Memory B cell (primary cell): ENCODE measurements around the gene LSAMP.
"Not testable (repeated sequence)": the region's sequence is repeated elsewhere in the genome, so short reads cannot be mapped to it uniquely, and the experiment has no call there.

Experiments used
- ATAC-seq: fragments of 150-1000 bp; cut with Tn5 transposase; 2 replicates; pipeline ENCODE4 v1.10.0; 2021; ENCODE audit warnings: low read depth, mild to moderate bottlenecking, moderate library complexity
- DNase-seq, 2 donors: peaks; one replicate each; pipeline ENCODE4 v3.0.0; 2022; ENCODE audit warnings: low spot score in 2 of 2
- H3K27ac Mint-ChIP-seq: one replicate; pipeline ENCODE4 v1.8.0; 2022; ENCODE audit warnings: mild to moderate bottlenecking, moderate library complexity, mixed read lengths
- H3K27me3 Mint-ChIP-seq: one replicate; pipeline ENCODE4 v1.8.0; 2022; ENCODE audit warnings: mixed read lengths
- H3K36me3 Mint-ChIP-seq: one replicate; pipeline ENCODE4 v1.8.0; 2022; ENCODE audit warnings: mild to moderate bottlenecking, mixed read lengths
- H3K4me1 Mint-ChIP-seq: one replicate; pipeline ENCODE4 v1.8.0; 2022; ENCODE audit warnings: mixed read lengths
- H3K4me3 Mint-ChIP-seq: one replicate; pipeline ENCODE4 v1.8.0; 2022; ENCODE audit warnings: mild to moderate bottlenecking, moderate library complexity, mixed read lengths
- H3K9me3 Mint-ChIP-seq: one replicate; pipeline ENCODE4 v1.8.0; 2022; ENCODE audit warnings: mixed read lengths

LSAMP gene

DNA sequence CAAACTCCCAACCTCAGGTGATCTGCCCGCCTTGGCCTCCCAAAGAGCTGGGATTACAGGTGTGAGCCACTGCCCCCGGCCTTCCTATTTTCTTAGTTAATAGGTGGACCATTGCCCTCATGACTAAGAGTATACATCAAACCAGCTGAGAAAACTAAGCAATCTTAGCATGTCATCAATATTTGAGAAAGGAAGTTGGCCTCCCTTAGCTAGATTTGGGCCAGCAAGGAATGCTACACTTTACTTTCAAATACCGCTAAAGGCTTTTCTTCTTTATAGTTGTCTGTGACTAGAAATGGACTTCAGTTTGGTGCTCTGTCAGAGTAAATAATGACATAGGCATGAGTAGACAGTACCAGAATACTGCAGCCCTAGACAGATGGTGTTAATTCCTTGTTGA lies 622.7 kb downstream of the LSAMP start:
- no peak overlapping the region for H3K4me3 Mint-ChIP-seq
- H3K36me3 Mint-ChIP-seq = no peaks in the 10 kb centered on the region
- ATAC-seq = no peak
- no peak overlapping the region for H3K27ac Mint-ChIP-seq
- H3K27me3 Mint-ChIP-seq = peaks cover under 1% of the 10 kb centered on the region
- H3K4me1 Mint-ChIP-seq = no peaks in the 10 kb centered on the region
- DNase-seq = no peak
- no peaks in the 10 kb centered on the region for H3K9me3 Mint-ChIP-seq

DNA sequence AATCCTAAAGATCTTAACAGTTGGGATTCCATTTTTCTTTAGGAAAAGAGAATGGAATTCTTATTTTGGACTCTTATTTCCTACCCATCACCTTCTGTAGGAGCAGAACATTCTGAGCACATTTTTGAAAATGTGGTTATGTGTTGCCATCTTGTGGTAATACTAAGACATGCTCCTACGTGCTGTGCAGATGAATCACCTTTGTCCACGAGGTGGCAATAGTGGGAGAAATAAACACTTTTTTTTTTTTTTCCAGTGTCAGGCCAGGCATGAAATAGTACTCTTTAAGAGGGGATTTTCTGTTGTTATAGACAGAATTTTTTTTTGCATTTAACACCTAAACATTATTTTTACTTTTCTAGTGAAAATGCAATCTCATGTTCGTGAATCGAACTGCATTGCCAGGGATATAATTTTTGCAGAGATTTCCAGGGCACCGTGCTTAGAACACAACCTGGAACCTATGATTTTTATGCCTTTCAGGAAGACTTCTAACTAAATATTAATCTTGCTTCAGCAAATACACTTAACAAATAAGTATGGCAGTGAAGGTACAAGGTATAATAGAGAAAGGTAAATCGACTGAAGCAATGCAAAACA lies 625.4 kb downstream of the LSAMP start:
- Mint-ChIP-seq H3K4me1 (no peaks in the 10 kb centered on the region), H3K27me3 (no peaks in the 10 kb centered on the region), H3K4me3 (no peak overlapping the region), H3K36me3 (no peaks in the 10 kb centered on the region), H3K9me3 (no peaks in the 10 kb centered on the region), H3K27ac (no peak overlapping the region)
- DNase-seq = peak; percentile 29 to 51
- ATAC-seq = peak; percentile 91

DNA sequence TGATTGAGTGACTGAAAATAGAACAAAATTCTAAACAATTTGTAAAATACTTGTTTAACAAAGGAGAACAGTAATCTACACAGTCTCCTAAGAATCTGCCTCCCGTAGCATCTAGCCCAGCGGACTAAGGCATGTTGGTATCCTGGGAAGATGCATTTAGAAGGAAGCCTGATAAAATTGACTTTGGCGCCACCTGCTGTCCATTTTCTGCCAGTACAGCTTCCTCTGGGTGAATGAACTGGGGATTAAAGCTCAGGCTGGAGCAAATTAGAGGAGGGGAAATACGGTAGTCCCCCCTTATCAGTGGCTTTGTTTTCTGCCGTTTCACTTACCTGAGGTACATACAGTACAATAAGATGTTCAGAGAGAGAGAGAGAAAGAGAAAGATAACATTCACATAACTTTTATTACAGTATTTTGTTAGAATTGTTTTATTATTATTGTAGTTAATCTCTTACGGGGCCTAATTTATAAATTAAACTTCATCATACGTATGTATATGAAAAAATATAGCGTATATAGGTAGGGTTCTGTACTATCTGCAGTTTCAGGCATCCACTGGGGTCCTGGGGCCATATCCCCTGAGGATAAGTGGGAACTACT lies 630.4 kb downstream of the LSAMP start:
- H3K9me3 Mint-ChIP-seq = no peaks in the 10 kb centered on the region
- H3K27me3 Mint-ChIP-seq = peaks cover 3% of the 10 kb centered on the region
- ATAC-seq (peak; percentile 63), DNase-seq (peak; percentile 59 to 66)
- no peaks in the 10 kb centered on the region for H3K4me1 Mint-ChIP-seq
- no peak overlapping the region for H3K27ac Mint-ChIP-seq
- no peaks in the 10 kb centered on the region for H3K36me3 Mint-ChIP-seq
- H3K4me3 Mint-ChIP-seq = no peak overlapping the region

DNA sequence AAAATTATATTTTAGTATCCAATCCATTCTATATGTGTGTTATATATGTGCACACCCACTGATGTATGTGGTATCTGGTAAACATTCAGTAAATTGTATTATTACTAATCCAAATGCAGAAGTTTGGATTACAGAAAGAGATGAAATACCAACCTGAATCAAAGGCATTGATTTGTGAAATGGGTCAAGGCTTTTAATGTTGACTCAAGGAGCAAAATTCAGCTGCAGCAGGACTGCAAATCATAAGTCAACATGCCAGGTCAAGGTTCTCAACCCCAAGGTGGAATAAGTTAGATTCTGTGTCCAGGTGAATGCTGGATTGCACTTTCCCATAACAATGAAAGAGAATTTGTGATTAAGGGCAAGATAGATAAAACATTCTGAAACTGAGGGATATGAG lies 631.3 kb downstream of the LSAMP start:
- peaks cover 9% of the 10 kb centered on the region for H3K27me3 Mint-ChIP-seq
- H3K27ac Mint-ChIP-seq = no peak overlapping the region
- no peaks in the 10 kb centered on the region for H3K9me3 Mint-ChIP-seq
- H3K4me1 Mint-ChIP-seq = no peaks in the 10 kb centered on the region
- no peak for ATAC-seq
- no peak for DNase-seq
- no peaks in the 10 kb centered on the region for H3K36me3 Mint-ChIP-seq
- no peak overlapping the region for H3K4me3 Mint-ChIP-seq

DNA sequence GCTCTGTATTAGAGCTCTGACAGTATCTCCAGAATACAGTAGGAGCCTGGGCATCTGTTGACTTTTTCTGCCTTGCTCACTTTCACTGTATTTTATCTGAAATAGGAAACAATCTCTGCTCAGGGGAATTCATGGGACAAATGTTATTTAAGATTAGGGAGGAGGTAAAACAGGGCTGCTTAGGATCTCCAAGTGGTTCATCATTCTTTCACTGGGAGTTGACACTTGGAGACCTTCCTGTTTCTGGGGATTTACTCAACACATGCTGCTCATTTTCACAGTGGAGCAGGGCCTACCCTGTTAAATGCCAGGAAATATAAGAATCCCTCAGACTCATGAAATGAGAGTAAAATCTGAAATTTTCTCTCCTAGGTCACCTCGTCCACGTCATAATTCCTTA lies 636.5 kb downstream of the LSAMP start:
- H3K36me3 Mint-ChIP-seq = no peaks in the 10 kb centered on the region
- no peak for ATAC-seq

DNA sequence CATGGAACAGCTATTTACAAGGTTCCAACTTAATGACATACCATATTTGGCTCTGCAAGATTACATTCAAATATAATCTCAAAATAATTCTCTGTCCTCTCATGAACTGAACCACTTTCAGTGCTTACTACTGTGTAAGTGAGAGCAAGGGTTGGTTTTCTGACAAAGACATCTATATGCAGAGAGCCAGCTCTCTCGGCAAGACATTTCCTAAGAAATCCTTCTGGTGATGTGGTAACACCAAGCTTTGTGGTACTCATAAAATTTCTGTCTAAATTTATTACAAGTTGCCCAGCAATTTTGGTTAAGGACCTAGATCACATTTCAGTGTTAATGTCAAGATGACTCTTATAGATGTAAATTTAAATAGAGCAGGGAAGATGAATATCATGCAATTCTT lies 637.0 kb downstream of the LSAMP start:
- Mint-ChIP-seq H3K27me3 (peaks cover 11% of the 10 kb centered on the region), H3K9me3 (no peaks in the 10 kb centered on the region)
- no peak for ATAC-seq

More for the DNA sequence above, 636.5 kb downstream of the LSAMP start:
- Mint-ChIP-seq H3K4me1 (no peaks in the 10 kb centered on the region), H3K9me3 (no peaks in the 10 kb centered on the region), H3K27ac (no peak overlapping the region), H3K27me3 (peaks cover 11% of the 10 kb centered on the region), H3K4me3 (no peak overlapping the region)
- no peak for DNase-seq

DNA sequence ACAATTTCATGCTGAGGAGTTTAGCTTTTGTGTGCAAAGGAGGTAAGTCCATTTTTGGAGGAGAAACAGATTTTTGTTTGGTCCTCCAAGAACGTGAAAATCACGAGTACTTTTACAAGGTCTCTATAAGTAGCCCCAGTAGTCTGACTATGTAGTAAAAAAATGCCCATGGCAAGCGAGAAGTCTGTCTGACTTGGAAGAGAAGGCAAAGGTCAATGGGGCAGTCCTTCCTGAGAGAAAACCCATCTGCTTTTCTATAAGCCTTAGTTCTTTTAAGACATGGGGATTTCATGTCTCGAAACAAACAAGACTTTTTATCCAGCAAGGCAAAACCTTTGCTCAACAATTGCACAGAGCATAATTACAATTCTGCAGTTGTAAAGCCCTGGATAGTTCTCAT lies 638.8 kb downstream of the LSAMP start:
- Mint-ChIP-seq H3K27ac (no peak overlapping the region), H3K4me1 (no peaks in the 10 kb centered on the region), H3K36me3 (no peaks in the 10 kb centered on the region), H3K27me3 (peaks cover 15% of the 10 kb centered on the region), H3K4me3 (no peak overlapping the region), H3K9me3 (no peaks in the 10 kb centered on the region)
- DNase-seq (no peak), ATAC-seq (no peak)

More for the DNA sequence above, 637.0 kb downstream of the LSAMP start:
- no peak overlapping the region for H3K27ac Mint-ChIP-seq
- no peaks in the 10 kb centered on the region for H3K36me3 Mint-ChIP-seq
- no peak overlapping the region for H3K4me3 Mint-ChIP-seq
- H3K4me1 Mint-ChIP-seq = no peaks in the 10 kb centered on the region
- DNase-seq = no peak

DNA sequence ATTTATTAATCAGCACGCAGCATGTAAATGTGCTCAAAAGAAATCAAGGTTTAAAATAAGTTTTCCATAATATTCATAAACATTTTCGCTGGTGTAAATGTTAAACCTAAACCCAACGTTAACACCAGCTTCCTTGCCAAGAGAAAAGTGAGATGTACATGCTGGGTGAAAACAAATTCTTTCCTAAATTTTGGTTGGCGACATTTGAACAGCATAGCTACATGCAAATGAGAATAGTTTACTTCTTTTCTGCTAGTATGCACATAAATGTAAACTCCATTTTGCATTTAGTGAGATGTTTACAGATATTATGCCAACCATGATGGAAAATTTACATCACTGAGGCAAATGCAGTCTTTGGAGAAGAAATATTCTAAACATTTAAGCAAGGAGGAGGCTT lies 639.8 kb downstream of the LSAMP start:
- no peak for DNase-seq
- Mint-ChIP-seq H3K36me3 (no peaks in the 10 kb centered on the region), H3K27ac (no peak overlapping the region), H3K9me3 (no peaks in the 10 kb centered on the region), H3K4me1 (no peaks in the 10 kb centered on the region), H3K27me3 (peaks cover 18% of the 10 kb centered on the region), H3K4me3 (no peak overlapping the region)
- ATAC-seq = no peak

DNA sequence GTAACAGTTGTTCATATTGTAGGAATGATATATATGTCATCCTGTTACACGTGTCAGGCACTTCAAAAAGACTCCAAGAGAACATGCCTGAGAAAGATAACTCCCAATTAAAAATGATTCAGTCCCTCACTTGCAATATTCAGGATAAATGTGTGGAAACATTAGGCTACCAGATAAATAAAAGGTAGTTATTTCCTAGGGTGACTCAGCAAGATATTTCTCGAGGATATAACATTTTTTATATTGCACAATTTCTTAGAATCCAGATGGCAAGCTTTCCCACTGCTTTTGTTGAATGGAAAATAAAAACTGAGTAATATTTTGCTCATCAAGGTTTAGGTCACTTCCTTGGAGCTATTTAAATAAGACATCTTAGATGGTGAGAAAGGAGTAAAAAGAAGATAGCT lies 640.6 kb downstream of the LSAMP start:
- no peak for DNase-seq
- peaks cover 15% of the 10 kb centered on the region for H3K27me3 Mint-ChIP-seq

DNA sequence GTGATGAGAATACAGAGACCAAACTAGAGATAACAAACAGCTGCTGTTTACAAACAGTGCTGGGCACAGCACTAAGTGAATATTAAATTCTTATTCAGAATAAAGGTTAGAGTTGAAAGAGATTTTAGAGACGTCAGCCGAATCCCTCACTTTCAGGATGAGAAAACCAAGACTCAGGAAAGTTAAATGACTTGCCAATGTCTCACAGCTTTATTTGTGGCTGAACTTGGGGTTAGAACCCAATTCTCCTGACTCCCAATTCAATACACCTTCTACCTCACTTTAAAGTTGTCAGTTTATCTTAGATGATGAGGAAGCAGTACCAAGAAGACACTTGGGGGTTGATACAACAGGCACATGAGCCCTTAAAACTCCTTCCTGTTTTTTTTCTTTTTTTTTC lies 641.1 kb downstream of the LSAMP start:
- Mint-ChIP-seq H3K4me1 (no peaks in the 10 kb centered on the region), H3K36me3 (no peaks in the 10 kb centered on the region), H3K27ac (no peak overlapping the region), H3K9me3 (no peaks in the 10 kb centered on the region), H3K27me3 (peaks cover 11% of the 10 kb centered on the region), H3K4me3 (no peak overlapping the region)
- DNase-seq (no peak), ATAC-seq (peak; percentile 32)

More for the DNA sequence above, 640.6 kb downstream of the LSAMP start:
- Mint-ChIP-seq H3K36me3 (no peaks in the 10 kb centered on the region), H3K4me3 (no peak overlapping the region), H3K4me1 (no peaks in the 10 kb centered on the region), H3K27ac (no peak overlapping the region), H3K9me3 (no peaks in the 10 kb centered on the region)
- no peak for ATAC-seq

DNA sequence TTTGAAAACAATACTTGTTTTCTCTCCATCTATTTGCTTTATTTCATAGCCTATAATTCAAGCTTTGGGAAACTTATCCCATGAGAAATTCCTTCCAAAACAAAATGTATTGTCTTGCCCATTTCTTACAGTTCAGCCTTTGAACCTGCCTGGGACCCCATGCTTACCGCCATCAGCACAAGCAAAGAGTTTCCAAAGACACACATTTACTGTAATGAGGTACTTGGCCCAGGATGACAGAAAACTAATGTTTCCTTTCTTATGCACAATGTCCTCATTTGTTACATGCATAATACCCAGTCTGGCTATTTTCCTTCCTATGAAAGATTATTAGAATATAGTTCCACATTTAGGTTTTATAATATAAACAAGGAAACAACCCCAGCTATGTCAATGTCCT lies 641.6 kb downstream of the LSAMP start:
- H3K4me1 Mint-ChIP-seq = no peaks in the 10 kb centered on the region
- ATAC-seq = no peak
- H3K36me3 Mint-ChIP-seq = no peaks in the 10 kb centered on the region
- H3K27ac Mint-ChIP-seq = no peak overlapping the region
- H3K9me3 Mint-ChIP-seq = no peaks in the 10 kb centered on the region
- DNase-seq = no peak
- peaks cover 9% of the 10 kb centered on the region for H3K27me3 Mint-ChIP-seq
- no peak overlapping the region for H3K4me3 Mint-ChIP-seq

DNA sequence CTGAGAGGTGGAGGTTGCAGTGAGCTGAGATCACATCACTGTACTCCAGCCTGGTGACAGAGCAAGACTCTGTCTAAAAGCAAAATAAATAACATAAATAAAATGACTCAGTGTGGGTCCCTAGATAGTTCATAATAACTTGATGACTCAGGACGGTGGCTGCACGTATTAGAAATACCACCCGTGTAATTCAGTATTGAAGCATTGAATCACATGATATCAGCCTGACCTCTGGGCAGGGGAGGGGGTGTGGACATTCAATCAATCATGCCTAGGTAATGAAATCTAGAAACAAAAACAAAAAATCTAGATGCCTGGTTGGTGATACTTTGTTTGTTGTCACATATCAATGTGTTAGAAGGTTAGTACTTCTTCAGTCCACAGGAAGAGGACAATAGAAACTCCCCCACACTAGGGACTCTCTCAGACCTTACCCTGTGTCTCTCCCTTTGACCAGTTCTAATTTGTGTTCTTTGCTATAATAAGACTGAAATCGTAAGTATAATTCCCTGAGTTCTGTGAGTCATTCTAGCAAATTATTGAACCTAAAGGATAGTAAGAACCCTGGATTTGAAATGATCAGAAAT lies 644.7 kb downstream of the LSAMP start:
- Mint-ChIP-seq H3K4me1 (no peaks in the 10 kb centered on the region), H3K9me3 (no peaks in the 10 kb centered on the region), H3K27ac (no peak overlapping the region), H3K36me3 (no peaks in the 10 kb centered on the region), H3K4me3 (no peak overlapping the region), H3K27me3 (peaks cover 9% of the 10 kb centered on the region)
- DNase-seq (no peak), ATAC-seq (no peak)

DNA sequence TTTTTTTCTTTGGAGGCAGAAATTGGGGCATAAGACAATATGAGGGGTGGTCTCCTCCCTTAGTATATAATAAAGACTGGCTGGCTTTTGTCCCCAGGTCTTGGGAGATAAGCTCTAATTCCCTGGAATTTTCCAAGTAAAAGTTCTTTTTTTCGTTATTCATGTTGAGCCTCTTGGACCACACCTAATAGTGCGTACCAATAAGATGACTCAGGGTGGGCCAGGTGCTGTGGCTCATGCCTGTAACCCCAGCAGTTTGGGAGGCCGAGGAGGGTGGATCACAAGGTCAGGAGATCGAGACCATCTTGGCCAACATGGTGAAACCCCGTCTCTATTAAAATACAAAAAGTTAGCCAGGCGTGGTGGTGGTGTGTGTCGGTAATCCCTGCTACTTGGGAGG lies 645.2 kb downstream of the LSAMP start:
- not testable (repeated sequence) for H3K36me3 Mint-ChIP-seq, ATAC-seq, H3K27me3 Mint-ChIP-seq, H3K4me1 Mint-ChIP-seq, DNase-seq, H3K27ac Mint-ChIP-seq, H3K4me3 Mint-ChIP-seq, H3K9me3 Mint-ChIP-seq

DNA sequence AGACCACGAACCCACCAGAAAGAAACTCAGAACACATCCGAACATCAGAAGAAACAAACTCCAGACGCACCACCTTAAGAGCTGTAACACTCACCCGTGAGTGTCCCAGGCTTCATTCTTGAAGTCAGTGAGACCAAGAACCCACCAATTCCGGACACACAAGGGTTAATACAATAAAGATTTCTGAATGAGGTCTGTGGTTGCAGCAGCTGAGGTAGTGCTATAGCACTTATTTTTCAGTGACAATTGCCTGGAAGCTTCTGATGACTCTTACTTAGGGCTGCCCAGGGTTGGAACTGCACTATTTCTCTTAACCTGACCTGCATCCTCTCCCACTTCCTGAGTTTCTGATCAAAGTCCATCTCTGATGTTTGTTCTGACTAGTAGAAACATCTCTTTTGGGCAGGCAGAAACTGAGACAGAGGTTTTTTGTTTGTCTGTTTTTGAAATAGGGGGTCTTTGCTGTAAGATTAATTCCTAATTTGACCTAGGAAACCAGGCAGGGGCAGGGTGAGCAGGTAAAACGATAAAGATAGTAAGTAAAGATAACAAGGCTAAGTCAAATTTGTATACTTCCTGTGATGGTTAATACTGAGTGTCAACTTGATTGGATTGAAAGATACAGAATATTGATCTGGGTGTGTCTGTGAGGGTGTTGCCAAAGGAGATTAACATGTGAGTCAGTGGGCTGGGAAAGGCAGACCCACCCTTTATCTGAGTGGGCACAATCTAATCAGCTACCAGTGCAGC lies 652.9 kb downstream of the LSAMP start:
- no peak overlapping the region for H3K4me3 Mint-ChIP-seq
- H3K27ac Mint-ChIP-seq = no peak overlapping the region
- DNase-seq (no peak), ATAC-seq (no peak)
- peaks cover 4% of the 10 kb centered on the region for H3K4me1 Mint-ChIP-seq
- H3K27me3 Mint-ChIP-seq = peaks cover 10% of the 10 kb centered on the region
- no peaks in the 10 kb centered on the region for H3K9me3 Mint-ChIP-seq
- no peaks in the 10 kb centered on the region for H3K36me3 Mint-ChIP-seq
